Activated CD8-positive, alpha-beta T cell treated with anti-CD3 and anti-CD28 coated beads for 36 hours (primary cell): ENCODE measurements around the gene ACTR8. TPM values are rescaled to one million over a fixed set of nuclear protein-coding genes. Genes with fewer than 3 reads are reported as not detected.

Source experiments
- ATAC-seq: fragments of 200-7000 bp; cut with Tn5 transposase; one replicate; pipeline ENCODE4 v1.10.0; 2021; ENCODE audit warnings: mild to moderate bottlenecking, moderate library complexity
- CTCF ChIA-PET: fragments of 350-600 bp; sonication (Branson Sonifier 250); formaldehyde crosslinking; loops from one replicate; lab custom pipeline; 2021; ENCODE audit warnings: antibody characterized with exemption; lab: Charles Lee
- POLR2A ChIA-PET: fragments of 350-600 bp; sonication (Branson Sonifier 250); formaldehyde crosslinking; loops from one replicate; lab custom pipeline; 2021; ENCODE audit warnings: antibody characterized with exemption; lab: Charles Lee
- DNase-seq: peaks from one replicate; pipeline ENCODE4 v3.0.0-alpha.2; 2020
- H3K27ac Mint-ChIP-seq: one replicate; pipeline ENCODE4 v1.8.0; 2021; ENCODE audit warnings: mild to moderate bottlenecking, mixed read lengths
- H3K27me3 Mint-ChIP-seq: one replicate; pipeline ENCODE4 v1.8.0; 2021; ENCODE audit warnings: mixed read lengths
- H3K36me3 Mint-ChIP-seq: one replicate; pipeline ENCODE4 v1.8.0; 2021; ENCODE audit warnings: low read depth, mixed read lengths
- H3K4me1 Mint-ChIP-seq: one replicate; pipeline ENCODE4 v1.8.0; 2021; ENCODE audit warnings: low read depth, mixed read lengths
- H3K4me3 Mint-ChIP-seq: one replicate; pipeline ENCODE4 v1.8.0; 2021; ENCODE audit warnings: mild to moderate bottlenecking, moderate library complexity, mixed read lengths
- H3K9me3 Mint-ChIP-seq: one replicate; pipeline ENCODE4 v1.8.0; 2021; ENCODE audit warnings: mixed read lengths
- intact Hi-C: fragments of 100-400 bp; cut with micrococcal nuclease; formaldehyde crosslinking; loops from one replicate; pipeline ENCODE4 v1.10.0; 2022
- total RNA-seq, 2 experiments: library from RNA; stranded (reverse); gene quantifications; one replicate each; pipeline ENCODE4 v1.2.3, GENCODE V29; 2021
- TF ChIP-seq, protein P1 (sequence below): fragments of 200-600 bp; IDR thresholded peaks from one replicate; pipeline ENCODE4 v1.8.0; 2022; ENCODE audit warnings: antibody characterized with exemption, mild to moderate bottlenecking

Gene ACTR8
- total RNA-seq, 2 experiments from 2014 or later, result 28.5 to 33.5 TPM

DNA sequence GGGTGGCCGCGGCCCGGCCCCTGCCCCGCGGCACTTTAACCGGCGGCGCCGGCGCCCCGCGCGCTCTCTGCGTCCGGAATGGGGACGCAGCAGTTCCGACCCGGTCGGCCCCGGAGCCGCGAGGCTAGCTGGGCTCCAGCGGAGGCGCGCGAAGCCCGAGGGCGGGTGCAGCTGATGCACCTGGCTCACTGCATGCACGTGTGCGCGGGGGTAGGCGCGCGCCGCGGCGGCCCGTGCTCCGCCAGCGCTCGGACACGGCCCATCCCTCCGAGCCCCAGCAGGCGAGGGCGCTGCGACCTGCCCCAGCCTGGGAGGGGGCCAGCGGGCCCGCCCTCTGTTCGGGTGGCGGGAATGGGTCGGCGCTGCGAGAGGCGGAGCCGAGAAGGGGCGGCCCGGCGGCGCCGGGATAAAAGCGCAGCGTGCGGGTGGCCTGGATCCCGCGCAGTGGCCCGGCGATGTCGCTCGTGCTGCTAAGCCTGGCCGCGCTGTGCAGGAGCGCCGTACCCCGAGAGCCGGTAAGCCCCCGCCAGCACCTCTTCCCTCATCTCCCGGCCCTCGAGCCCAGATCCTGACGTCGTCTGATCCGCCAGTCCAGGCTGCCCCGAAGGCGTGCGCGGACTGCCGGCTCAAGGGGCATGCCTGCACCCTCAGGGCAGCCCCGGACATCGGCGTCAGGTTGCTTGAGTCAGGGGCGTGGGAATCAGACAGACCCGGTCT lies 35.7 kb downstream of the ACTR8 start, which contains the start of the genes CHDH and IL17RB:
TSS of gene CHDH (minus strand) at position 286 of the 717 bp plus-strand sequence. CDS start 22,411 bp downstream, outside the sequence.
TSS of gene IL17RB (plus strand) at position 435 of the 717 bp plus-strand sequence. CDS start at position 456, 21 bp downstream.
- DNase-seq (peak; percentile 9), ATAC-seq (peak; percentile 64)
- Mint-ChIP-seq H3K27ac (no peak within 1 kb of the TSS), H3K36me3 (no peaks in the 10 kb centered on the region), H3K27me3 (peaks cover 37% of the 10 kb centered on the region), H3K9me3 (no peaks in the 10 kb centered on the region), H3K4me3 (peak within 1 kb of the TSS; percentile 47), H3K4me1 (no peaks in the 10 kb centered on the region)
- POLR2A ChIA-PET, result no interaction called here
- intact Hi-C loops, result no loop called here
- TF ChIP-seq, protein P1, sequence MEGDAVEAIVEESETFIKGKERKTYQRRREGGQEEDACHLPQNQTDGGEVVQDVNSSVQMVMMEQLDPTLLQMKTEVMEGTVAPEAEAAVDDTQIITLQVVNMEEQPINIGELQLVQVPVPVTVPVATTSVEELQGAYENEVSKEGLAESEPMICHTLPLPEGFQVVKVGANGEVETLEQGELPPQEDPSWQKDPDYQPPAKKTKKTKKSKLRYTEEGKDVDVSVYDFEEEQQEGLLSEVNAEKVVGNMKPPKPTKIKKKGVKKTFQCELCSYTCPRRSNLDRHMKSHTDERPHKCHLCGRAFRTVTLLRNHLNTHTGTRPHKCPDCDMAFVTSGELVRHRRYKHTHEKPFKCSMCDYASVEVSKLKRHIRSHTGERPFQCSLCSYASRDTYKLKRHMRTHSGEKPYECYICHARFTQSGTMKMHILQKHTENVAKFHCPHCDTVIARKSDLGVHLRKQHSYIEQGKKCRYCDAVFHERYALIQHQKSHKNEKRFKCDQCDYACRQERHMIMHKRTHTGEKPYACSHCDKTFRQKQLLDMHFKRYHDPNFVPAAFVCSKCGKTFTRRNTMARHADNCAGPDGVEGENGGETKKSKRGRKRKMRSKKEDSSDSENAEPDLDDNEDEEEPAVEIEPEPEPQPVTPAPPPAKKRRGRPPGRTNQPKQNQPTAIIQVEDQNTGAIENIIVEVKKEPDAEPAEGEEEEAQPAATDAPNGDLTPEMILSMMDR, result no peak
- CTCF ChIA-PET, result interaction anchor here (1.0 kb wide), 1 partner anchor 11 kb away, joined by 3 read pairs; no protein-coding TSS in a partner anchor

DNA sequence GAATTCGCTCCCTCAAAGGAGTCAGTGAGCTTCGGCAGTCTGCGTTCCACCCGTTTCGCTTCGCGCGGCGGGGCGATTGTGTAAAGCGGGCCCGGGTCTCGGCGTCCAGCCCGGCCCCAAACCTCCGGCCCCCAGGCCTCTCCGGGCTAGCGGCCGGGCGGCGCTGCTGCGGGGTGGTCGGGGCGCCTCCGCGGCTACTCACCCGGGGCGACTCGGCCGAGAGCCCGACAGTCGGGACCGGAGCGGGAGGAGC lies 36.1 kb downstream of the ACTR8 start:
- H3K9me3 Mint-ChIP-seq, result no peaks in the 10 kb centered on the region
- DNase-seq (no peak), ATAC-seq (peak; percentile 24)
- TF ChIP-seq, protein P1, result no peak
- H3K4me3 Mint-ChIP-seq, result peak overlapping the region; percentile 47
- no peak overlapping the region for H3K27ac Mint-ChIP-seq
- POLR2A ChIA-PET, result no interaction called here
- intact Hi-C loops, result no loop called here
- CTCF ChIA-PET, result interaction anchor here (1.0 kb wide), 1 partner anchor 11 kb away, joined by 3 read pairs; no protein-coding TSS in a partner anchor
- peaks cover 37% of the 10 kb centered on the region for H3K27me3 Mint-ChIP-seq
- H3K4me1 Mint-ChIP-seq, result no peaks in the 10 kb centered on the region
- H3K36me3 Mint-ChIP-seq, result no peaks in the 10 kb centered on the region

DNA sequence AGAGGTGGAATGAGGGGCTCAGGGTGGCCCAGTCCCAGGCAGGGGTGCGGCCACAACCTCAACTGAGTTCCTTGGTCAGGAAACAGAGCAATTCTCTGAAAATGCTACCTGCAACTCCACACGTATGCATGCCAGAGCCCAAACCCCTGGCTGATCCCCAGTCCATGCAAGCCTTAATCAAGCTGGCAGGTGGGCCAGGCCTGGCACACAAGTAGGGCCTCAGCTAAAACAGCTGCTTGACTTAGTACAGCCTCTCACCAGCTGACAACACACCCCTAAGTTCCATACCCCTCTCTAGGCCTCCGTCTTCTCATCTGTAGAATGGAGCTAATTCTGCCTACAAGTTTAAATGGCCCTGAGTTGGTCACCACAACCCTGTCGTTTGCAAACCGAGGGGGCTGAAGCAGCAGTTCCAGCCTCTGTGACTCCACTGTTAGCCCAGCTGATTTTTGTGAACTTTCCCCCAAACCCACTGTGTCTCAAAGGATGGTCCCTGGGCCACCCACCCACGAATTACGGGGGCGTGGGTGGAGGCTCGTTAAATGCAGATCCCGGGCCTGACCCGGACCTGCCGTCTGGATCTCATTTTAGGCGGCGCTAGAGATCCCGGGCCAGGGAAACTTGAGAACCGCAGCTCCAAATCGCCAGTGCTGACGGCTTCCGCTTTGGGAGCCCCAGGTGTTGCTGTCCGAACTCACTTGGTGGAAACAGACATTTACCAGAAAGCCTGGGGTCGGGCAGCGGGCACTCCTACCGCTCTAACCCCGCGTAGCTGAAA lies 36.7 kb downstream of the ACTR8 start:
- ATAC-seq, result no peak
- Mint-ChIP-seq H3K4me1 (no peaks in the 10 kb centered on the region), H3K27me3 (peaks cover 35% of the 10 kb centered on the region), H3K9me3 (no peaks in the 10 kb centered on the region), H3K4me3 (peak overlapping the region; percentile 47), H3K27ac (no peak overlapping the region), H3K36me3 (no peaks in the 10 kb centered on the region)
- ChIA-PET POLR2A (interaction anchor here (0.8 kb wide), 1 partner anchor 41 kb away, joined by 3 read pairs; no protein-coding TSS in a partner anchor), CTCF (interaction anchor here (1.0 to 1.4 kb wide), 3 partner anchors 9 to 12 kb away, joined by 3 read pairs; no protein-coding TSS in a partner anchor)
- intact Hi-C loops, result no loop called here
- DNase-seq, result peak; percentile 7
- TF ChIP-seq, protein P1, result no peak

DNA sequence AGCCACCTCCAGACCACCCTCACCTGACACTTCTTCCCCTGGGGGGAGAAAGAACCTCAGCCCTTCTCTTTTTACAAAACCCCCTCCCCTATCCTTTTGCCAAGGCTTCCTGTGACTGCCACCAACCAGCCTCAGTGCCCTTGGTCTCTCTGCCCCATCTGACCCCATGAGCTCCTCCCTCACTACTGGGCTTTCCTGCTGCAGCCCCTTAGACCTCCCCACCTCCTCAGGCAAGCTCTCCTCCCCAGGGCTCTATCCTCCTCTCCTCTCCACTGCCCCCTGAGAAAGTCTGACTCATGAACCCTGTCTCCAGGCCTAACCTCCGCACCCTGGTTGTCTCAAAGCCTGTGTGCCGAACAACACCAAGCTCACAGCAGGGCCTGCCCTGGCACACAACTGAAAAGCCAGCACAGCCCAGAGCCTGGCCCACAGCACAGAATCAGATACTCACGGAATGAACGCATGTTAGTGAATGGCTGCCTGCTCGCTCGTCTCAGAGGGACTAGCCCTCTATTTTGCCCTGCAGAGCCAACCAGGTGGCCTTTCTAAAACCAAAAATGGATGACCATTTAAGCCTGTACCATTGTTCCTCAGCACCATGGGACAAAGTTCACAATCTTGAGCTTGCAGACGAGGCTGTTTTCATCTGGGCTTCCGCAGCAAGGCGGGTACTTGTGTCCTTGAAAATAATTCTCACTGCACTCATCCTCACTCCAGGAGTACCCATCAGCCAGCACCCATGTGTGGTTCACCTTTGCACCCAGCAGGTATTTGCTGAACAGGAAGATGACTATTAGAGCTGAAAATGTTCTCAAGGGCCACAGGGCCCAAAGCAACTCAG lies 37.5 kb downstream of the ACTR8 start:
- intact Hi-C loops, result no loop called here
- Mint-ChIP-seq H3K9me3 (no peaks in the 10 kb centered on the region), H3K4me3 (no peak overlapping the region), H3K27ac (no peak overlapping the region), H3K4me1 (no peaks in the 10 kb centered on the region), H3K36me3 (no peaks in the 10 kb centered on the region), H3K27me3 (peaks cover 35% of the 10 kb centered on the region)
- ATAC-seq, result no peak
- POLR2A ChIA-PET, result interaction anchor here (0.8 kb wide), 1 partner anchor 42 kb away, joined by 3 read pairs; no protein-coding TSS in a partner anchor
- no peak for DNase-seq
- TF ChIP-seq, protein P1, result no peak
- CTCF ChIA-PET, result interaction anchor here (1.2 to 1.4 kb wide), 2 partner anchors 8 to 13 kb away, joined by 3 read pairs; no protein-coding TSS in a partner anchor
